CD14-positive monocyte (primary cell): ENCODE results near the gene SGO1. TPM values are rescaled to one million over a fixed set of nuclear protein-coding genes. Genes with fewer than 3 reads are reported as not detected.
A peak's percentile ranks its signal among the peaks of the same experiment; 100 is the strongest.

Experiments
- DNase-seq, 3 donors: peaks; one replicate each; pipeline ENCODE4 v3.0.0-alpha.2; 2011 to 2022
- H2AFZ ChIP-seq: 2 replicates; pipeline ENCODE4 v1.6.0; 2012; ENCODE audit warnings: mild to moderate bottlenecking, low read depth, low read length, inconsistent platforms; ENCODE audit not compliant: insufficient read depth, poor library complexity, severe bottlenecking
- H3K27ac ChIP-seq, 2 donors: 1 replicate in 1 of 2; 2 replicates in 1 of 2; pipeline ENCODE4 v1.5.1; 2012 to 2013; ENCODE audit warnings: low read length in 2 of 2, control low read depth in 1 of 2, inconsistent platforms in 1 of 2, low read depth in 1 of 2, mild to moderate bottlenecking in 1 of 2
- H3K27me3 ChIP-seq, 2 donors: one replicate each; pipeline versions ENCODE4 v1.6.0 to v1.6.1; 2011 to 2013; ENCODE audit warnings: low read length in 2 of 2; ENCODE audit not compliant: control insufficient read depth in 2 of 2, insufficient read depth in 2 of 2
- H3K36me3 ChIP-seq, 2 donors: replicated peaks in 1 of 2; 1 replicate in 1 of 2; 2 replicates in 1 of 2; pipeline versions ENCODE4 v1.5.1 to v1.6.1; 2012 to 2013; ENCODE audit warnings: low read length in 2 of 2, control low read depth in 1 of 2, inconsistent platforms in 1 of 2, mild to moderate bottlenecking in 1 of 2; ENCODE audit not compliant: insufficient read depth in 2 of 2, control insufficient read depth in 1 of 2
- H3K4me1 ChIP-seq, 2 donors: 1 replicate in 1 of 2; 2 replicates in 1 of 2; pipeline versions ENCODE4 v1.5.1 to v1.6.1; 2012 to 2013; ENCODE audit warnings: low read length in 2 of 2, control low read depth in 1 of 2, inconsistent platforms in 1 of 2, mild to moderate bottlenecking in 1 of 2, moderate library complexity in 1 of 2; ENCODE audit not compliant: insufficient read depth in 2 of 2, control insufficient read depth in 1 of 2
- H3K4me2 ChIP-seq: replicated peaks from 2 replicates; pipeline ENCODE3; 2012; ENCODE audit warnings: low read length, moderate library complexity, mild to moderate bottlenecking; ENCODE audit not compliant: poor library complexity, severe bottlenecking; ENCODE audit errors: extremely low read depth
- H3K4me3 ChIP-seq, 3 experiments: fragments of 200-600 bp in 1 of 3; sonication (generic) in 1 of 3; replicated peaks in 1 of 3; 1 replicate in 2 of 3; 2 replicates in 1 of 3; pipeline ENCODE4 v1.5.1; 2011 to 2013; ENCODE audit warnings: low read length in 3 of 3, mild to moderate bottlenecking in 3 of 3, control low read depth in 2 of 3, low read depth in 2 of 3, inconsistent platforms in 1 of 3, moderate library complexity in 1 of 3
- H3K79me2 ChIP-seq: 2 replicates; pipeline ENCODE4 v1.6.0; 2012; ENCODE audit warnings: mild to moderate bottlenecking, control low read depth, inconsistent platforms, low read length, moderate library complexity; ENCODE audit not compliant: insufficient read depth
- H3K9ac ChIP-seq: 2 replicates; pipeline ENCODE4 v1.6.0; 2017; ENCODE audit warnings: low read length, mild to moderate bottlenecking; ENCODE audit not compliant: insufficient read depth, poor library complexity, severe bottlenecking
- H3K9me3 ChIP-seq, 2 donors: replicated peaks in 1 of 2; 1 replicate in 1 of 2; 2 replicates in 1 of 2; pipeline versions ENCODE4 v1.5.1 to v1.6.1; 2012 to 2013; ENCODE audit warnings: low read length in 2 of 2, control low read depth in 1 of 2; ENCODE audit not compliant: control insufficient read depth in 1 of 2, insufficient read depth in 1 of 2
- H4K20me1 ChIP-seq: 2 replicates; pipeline ENCODE4 v1.6.0; 2012; ENCODE audit warnings: mild to moderate bottlenecking, low read length, control low read depth, moderate library complexity; ENCODE audit not compliant: insufficient read depth
- H3K27ac Mint-ChIP-seq, 7 donors: one replicate each; pipeline ENCODE4 v1.8.0; 2020; ENCODE audit warnings: mild to moderate bottlenecking in 7 of 7, mixed read lengths in 7 of 7, moderate library complexity in 6 of 7, inconsistent platforms in 2 of 7
- H3K27me3 Mint-ChIP-seq, 3 donors: one replicate each; pipeline ENCODE4 v1.8.0; 2021 to 2022; ENCODE audit warnings: low read depth in 3 of 3, mild to moderate bottlenecking in 3 of 3, mixed read lengths in 3 of 3, moderate library complexity in 3 of 3, inconsistent platforms in 1 of 3
- H3K36me3 Mint-ChIP-seq, 2 donors: one replicate each; pipeline ENCODE4 v1.8.0; 2020; ENCODE audit warnings: mixed read lengths in 2 of 2, inconsistent platforms in 1 of 2, mild to moderate bottlenecking in 1 of 2
- H3K4me1 Mint-ChIP-seq: one replicate; pipeline ENCODE4 v1.8.0; 2020; ENCODE audit warnings: mild to moderate bottlenecking, mixed read lengths
- H3K4me3 Mint-ChIP-seq, 2 donors: one replicate each; pipeline ENCODE4 v1.8.0; 2020; ENCODE audit warnings: mild to moderate bottlenecking in 2 of 2, mixed read lengths in 2 of 2, moderate library complexity in 1 of 2
- H3K9me3 Mint-ChIP-seq, 7 donors: one replicate each; pipeline ENCODE4 v1.8.0; 2020 to 2022; ENCODE audit warnings: mixed read lengths in 7 of 7, mild to moderate bottlenecking in 6 of 7, moderate library complexity in 6 of 7, inconsistent platforms in 2 of 7
- CTCF ChIP-seq: fragments of 200-600 bp; IDR thresholded peaks from one replicate; pipeline ENCODE4 v1.8.0; 2022; ENCODE audit warnings: antibody characterized with exemption, mild to moderate bottlenecking
- WGBS: methylation state at CpG from one replicate; pipeline ENCODE4 v1.1.5; 2013; ENCODE audit warnings: missing lambda C conversion rate; ENCODE audit not compliant: insufficient coverage; 5-methylcytosine and 5-hydroxymethylcytosine counted together
- intact Hi-C, 2 donors: fragments of 100-400 bp; cut with micrococcal nuclease; formaldehyde crosslinking; loops; one replicate each; pipeline versions ENCODE4 v1.15.0 to v1.15.1; 2023
- polyA minus RNA-seq: library from RNA; depleted of rRNA, polyadenylated mRNA; stranded (reverse); fragments of >200 nt; gene quantifications from 2 replicates; pipeline ENCODE4 v1.2.3, GENCODE V29; 2012
- polyA plus RNA-seq, 3 donors: library from polyadenylated mRNA; depleted of rRNA in 1 of 3; unstranded in 2 of 3; stranded (reverse) in 1 of 3; fragments of 300-500 nt in 2 of 3; fragments of >200 nt in 1 of 3; fragmentation: Illumina TruSeq in 2 of 3; gene quantifications; 1 replicate in 2 of 3; 2 replicates in 1 of 3; pipeline ENCODE4 v1.2.3, GENCODE V29; 2012 to 2021
- total RNA-seq, 12 experiments: library from RNA in 1 of 12; stranded (reverse) in 1 of 12; fragments of 120-200 nt in 1 of 12; gene quantifications; one replicate each; pipeline ENCODE4 v1.2.4 and lab custom pipeline; 2013 to 2026; ENCODE audit warnings: mixed read lengths in 6 of 12, inconsistent platforms in 1 of 12

Gene SGO1
- 0.31 TPM for total RNA-seq (2013)
- polyA plus RNA-seq (under 1 TPM; 0.07 to 0.42 (median 0.15) TPM), polyA minus RNA-seq (0.16 and 0.28 TPM in 2 replicates), total RNA-seq (lab: John Stamatoyannopoulos, UW) (0.08 to 5.2 (median 0.70) reads per million in 11 experiments)

DNA sequence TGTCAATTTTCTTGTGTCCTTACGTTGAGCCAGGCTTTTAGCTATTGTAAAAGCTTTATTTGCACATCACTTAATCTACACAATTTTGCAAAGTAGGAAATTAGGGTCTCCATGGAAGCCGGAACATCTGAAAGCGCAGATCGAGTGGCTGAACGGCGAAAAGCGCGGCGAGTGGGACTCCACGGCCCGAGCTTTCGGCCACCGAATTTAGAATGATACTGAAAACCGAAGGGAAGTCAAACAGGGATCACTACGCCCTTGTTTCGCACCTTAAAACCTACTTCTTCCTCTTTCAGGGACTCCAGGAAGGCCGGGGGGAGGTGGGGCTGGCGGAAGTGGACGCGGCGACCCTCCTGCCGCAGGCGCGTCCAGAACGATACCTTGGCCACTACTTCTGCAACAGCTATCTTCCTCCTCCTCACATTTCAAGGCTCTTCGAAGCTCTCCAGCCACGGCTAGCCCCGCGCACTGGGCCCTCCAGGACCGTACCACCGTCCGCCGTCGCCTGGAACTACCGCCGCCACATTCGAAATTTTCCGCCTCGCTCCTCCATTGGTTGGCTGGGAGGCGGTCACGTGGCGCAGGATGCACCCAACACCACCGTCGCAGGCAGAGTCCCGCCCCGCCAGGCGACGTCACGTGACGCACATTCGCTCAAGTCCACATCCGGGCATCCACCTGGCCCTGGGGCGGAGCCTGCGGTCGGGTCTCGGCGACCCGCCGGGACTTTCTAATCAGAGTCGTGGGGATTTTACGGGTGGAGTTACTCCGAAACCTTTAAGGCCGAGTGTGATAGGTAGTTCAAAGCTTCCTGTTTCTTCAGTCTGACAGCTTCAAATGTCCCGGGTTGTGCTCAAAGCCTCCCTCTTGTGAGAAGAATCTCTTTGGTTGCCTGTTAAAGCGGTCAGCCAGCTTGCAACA lies at the start of gene SGO1:
Gene SGO1 (minus strand): TSS at position 528 of the 921 bp plus-strand sequence. CDS start 2,179 bp downstream, outside the sequence.
- Histone ChIP-seq H3K4me2 (peak within 1 kb of the TSS; percentile 84), H3K27ac (peak within 1 kb of the TSS; percentile 67 to 95), H4K20me1 (no peaks in the 10 kb centered on the region), H3K4me1 (peaks cover 14 to 18% of the 10 kb centered on the region in 2 donors), H3K27me3 (no peaks in the 10 kb centered on the region), H2AFZ (peak within 1 kb of the TSS; percentile 89), H3K9ac (peak within 1 kb of the TSS; percentile 81), H3K4me3 (peak within 1 kb of the TSS; percentile 75 to 90 (median 82)), H3K36me3 (peaks cover 0 to 11% of the 10 kb centered on the region in 2 donors), H3K79me2 (peaks cover 35% of the 10 kb centered on the region), H3K9me3 (no peaks in the 10 kb centered on the region)
- WGBS = 0% methylated on average over 59 of the region's 65 CpGs
- Mint-ChIP-seq H3K36me3 (peaks cover 4 to 14% of the 10 kb centered on the region in 2 donors), H3K27ac (no peak within 1 kb of the TSS), H3K4me1 (peaks cover 2% of the 10 kb centered on the region), H3K9me3 (no peaks in the 10 kb centered on the region), H3K4me3 (no peak within 1 kb of the TSS), H3K27me3 (no peaks in the 10 kb centered on the region)
- intact Hi-C loops = loop anchor here (2.0 to 10.0 kb wide), 4 partner anchors 61 to 239 kb away; partner anchors contain the start of genes KAT2B (in 2 of the 2) and RAB5A (in 2 of the 2)
- TF ChIP-seq CTCF = no peak
- DNase-seq = peak; percentile 97 to 100 (median 99)

- H3K4me3 ChIP-seq = no peak overlapping the region
- H3K9ac ChIP-seq = no peak overlapping the region
- H3K27me3 Mint-ChIP-seq = peaks cover 0 to 1% (median 0%) of the 10 kb centered on the region in 3 donors
- intact Hi-C loops = no loop called here
- no peak for TF ChIP-seq CTCF
- no peaks in the 10 kb centered on the region for H3K4me1 ChIP-seq
- H3K27me3 ChIP-seq = no peaks in the 10 kb centered on the region
- DNase-seq = no peak
- peaks cover 0 to 5% (median 3%) of the 10 kb centered on the region in 7 donors for H3K9me3 Mint-ChIP-seq
- no peak overlapping the region for H3K4me3 Mint-ChIP-seq
- peaks cover 0 to 8% of the 10 kb centered on the region in 2 donors for H3K9me3 ChIP-seq
- no peaks in the 10 kb centered on the region for H3K4me1 Mint-ChIP-seq
- H3K36me3 Mint-ChIP-seq = no peaks in the 10 kb centered on the region
- no peak overlapping the region for H3K4me2 ChIP-seq
- no peak overlapping the region for H3K27ac Mint-ChIP-seq
- H3K79me2 ChIP-seq = no peaks in the 10 kb centered on the region
- H3K27ac ChIP-seq = no peak overlapping the region
- H3K36me3 ChIP-seq = no peaks in the 10 kb centered on the region
- H4K20me1 ChIP-seq = no peaks in the 10 kb centered on the region
- no peak overlapping the region for H2AFZ ChIP-seq
- WGBS = 98% methylated on average over 5 of the region's 7 CpGs
Observed at GRCh38 chr3:20235796-20236195, 49.8 kb upstream of the SGO1 start.
